ENCODE data around the gene CCDC158. TPM values are rescaled to one million over a fixed set of nuclear protein-coding genes. Genes with fewer than 3 reads are reported as not detected.
"Not testable (repeated sequence)": the region's sequence is repeated elsewhere in the genome, so short reads cannot be mapped to it uniquely, and the experiment has no call there.

CCDC158 gene
- under 1 TPM; 0.62 to 0.68 TPM for total RNA-seq
- long read RNA-seq = 0 reads

DNA sequence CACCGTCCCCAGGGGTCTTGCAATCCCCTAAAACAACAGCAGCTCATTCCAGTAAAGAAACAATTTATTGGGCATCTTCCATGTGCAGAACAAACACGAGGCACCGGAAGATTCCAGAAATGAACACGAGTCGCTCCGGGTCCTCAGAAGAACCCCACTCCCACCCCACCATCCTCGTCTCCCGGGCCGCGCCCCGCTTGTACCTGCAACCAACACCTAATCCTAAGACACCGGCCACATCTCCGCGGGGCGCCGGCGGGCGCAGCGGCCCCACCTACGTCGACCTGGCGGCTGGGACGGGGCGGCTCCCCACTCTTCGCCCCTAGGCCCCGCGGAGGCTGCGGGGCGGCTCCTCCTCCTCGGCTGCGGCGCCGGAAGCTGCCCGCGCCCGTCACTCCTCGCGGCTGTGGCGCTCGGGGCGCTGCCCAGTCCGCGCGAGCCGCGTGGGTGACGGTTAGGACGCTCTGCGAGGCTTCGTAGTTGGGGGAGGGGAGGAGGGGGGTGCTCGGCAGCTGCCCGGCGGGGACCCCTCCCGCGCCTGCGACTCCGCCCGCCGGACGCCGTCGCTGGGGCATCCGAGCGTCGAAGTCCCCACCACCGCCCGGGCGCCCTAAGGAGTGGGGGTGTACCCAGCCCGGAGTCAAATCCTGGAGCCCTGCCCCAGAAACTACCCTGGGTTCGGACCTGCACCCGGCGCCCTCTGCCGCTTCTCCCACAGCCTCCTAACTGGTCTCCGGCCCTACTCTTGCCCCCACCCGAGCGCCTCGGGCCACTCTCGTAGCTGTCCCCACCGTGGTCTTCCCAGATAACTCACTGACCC, at the start of gene CCDC158:
TSS of gene CCDC158 (minus strand) at position 380 of the 820 bp plus-strand sequence. CDS start 17,934 bp downstream, outside the sequence.
- DNase-seq = peak; percentile 39
- ATAC-seq = peak; percentile 92
- intact Hi-C loops (cut with DNase I) = loop anchor here in 1 of 2 donors (5.0 kb wide), 1 partner anchor 114 kb away; the partner anchor contains the start of gene STBD1

DNA sequence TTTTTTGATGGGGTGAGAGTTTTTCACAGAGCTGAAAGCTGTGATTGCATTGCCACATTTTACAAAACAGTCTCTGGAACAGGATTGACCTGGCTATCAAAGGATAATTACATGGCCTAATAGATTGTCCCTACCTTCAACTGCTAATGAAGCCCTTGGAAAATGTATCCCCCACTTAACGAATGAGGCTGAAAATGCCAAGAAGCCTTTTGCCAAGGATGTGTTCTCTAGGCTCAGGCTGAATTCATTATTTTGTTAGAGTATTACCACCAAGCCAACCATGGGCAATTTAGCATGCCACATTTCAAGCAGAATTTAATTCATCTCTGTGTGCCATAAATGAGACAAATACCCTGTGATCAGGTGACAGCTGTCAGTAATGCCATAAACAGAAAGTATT, 49.6 kb upstream of the CCDC158 start:
- ATAC-seq (no peak), DNase-seq (no peak)
- intact Hi-C loops (cut with DNase I) = no loop called here

DNA sequence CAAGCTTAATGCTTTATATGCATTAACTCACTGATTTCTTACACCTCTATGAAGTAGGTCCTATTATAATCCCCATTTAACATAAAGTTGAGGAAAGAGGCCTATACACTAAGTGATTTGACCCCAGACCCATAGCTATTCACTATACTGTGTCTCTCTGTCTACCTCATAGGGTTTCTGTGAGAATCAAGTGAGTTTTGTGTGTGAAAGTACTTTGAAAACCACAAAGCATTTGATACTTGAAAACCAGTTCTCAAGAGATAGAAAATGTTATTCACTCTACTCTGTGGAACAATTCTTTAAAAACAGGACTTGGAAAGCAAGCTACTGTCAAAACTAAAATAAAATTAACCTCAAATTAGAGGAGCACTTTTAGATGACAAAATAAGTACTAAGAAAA, 49.1 kb upstream of the CCDC158 start:
- intact Hi-C loops (cut with DNase I) = no loop called here
- ATAC-seq (no peak), DNase-seq (no peak)

DNA sequence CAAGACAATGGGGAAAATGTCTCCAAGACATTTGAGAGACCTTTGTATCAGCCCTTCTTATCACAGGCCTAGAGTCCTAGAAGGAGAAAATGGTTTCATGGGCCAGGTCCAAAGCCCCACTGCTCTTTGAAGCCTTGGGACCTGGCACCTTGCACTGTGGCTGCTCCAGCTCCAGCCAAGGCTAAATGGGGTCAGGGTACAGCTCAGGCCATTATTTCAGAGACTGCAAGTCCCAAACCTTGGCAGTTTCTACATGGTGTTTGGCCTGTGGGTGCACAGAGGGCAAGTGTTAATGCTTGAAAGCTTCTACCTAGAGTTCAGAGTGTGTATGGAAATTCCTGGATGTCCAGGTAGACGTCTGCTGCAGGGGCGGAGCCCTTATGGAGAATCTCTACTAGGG, 42.6 kb upstream of the CCDC158 start:
- intact Hi-C loops (cut with DNase I) = loop anchor here in 1 of 2 donors (5.0 kb wide), 1 partner anchor 34 kb away; no protein-coding TSS in a partner anchor
- DNase-seq = no peak
- no peak for ATAC-seq

DNA sequence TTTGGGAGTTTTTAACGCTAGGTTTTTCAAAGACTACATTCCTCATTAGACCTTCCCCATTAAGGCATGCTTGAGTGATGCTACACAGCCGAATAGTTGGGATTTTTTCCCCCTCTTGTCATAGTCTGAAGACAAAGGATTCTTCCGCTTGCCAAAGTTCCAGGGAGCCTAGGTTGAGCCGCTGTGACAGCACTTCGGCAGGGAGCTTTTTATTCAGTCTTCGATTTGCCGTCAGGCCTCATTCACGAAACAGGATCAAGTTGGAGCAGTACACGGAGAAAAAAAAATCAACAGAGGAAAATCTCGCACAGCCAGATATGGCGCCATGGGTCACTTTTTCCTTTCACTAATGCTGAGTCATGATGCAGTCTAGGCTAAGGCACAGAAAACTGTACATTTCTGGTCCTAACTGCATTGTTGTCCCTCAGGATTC, 38.4 kb upstream of the CCDC158 start:
- intact Hi-C loops (cut with DNase I) = no loop called here
- peak; percentile 59 to 60 for ATAC-seq
- DNase-seq = no peak

DNA sequence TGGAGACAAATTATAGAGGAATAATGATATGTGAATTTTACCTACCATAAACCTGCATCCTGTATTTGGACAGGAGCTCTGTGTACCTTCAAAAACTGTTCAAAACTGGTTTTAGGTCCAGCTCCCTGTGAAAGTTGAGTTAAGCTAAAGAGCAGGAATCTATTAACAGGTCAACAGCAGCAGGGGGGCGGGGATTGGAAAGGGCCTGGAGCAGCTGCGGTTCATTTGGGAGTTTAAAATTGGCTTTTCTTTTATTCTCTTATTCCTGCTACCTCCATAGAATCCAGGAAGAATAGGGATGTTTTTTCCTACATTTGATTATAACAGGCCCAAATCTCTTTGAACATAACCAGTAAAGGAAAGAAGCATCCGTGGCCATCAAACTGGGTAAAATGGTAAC, 37.9 kb upstream of the CCDC158 start:
- ATAC-seq = peak in 1 of 2 donors; percentile 44
- intact Hi-C loops (cut with DNase I) = no loop called here
- DNase-seq = no peak

DNA sequence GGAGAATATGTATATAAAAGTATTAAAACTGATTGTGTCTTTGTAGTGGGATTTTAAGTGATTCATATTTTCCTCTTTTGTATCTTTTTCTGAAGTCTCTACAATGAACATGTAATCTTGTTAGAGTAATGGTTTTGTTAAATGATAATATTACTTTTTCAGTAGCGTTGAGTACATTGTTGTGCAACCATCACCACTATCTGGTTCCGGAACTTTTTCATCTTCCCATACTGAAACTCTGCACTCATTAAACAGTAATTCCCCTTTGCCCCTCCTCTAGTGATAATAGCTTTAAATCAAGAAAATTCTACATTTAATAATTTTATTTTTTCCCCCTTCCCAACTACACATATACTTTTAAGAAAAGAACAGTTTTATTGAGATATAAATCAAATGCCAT, 37.4 kb upstream of the CCDC158 start:
- intact Hi-C loops (cut with DNase I) = no loop called here
- no peak for DNase-seq
- no peak for ATAC-seq

DNA sequence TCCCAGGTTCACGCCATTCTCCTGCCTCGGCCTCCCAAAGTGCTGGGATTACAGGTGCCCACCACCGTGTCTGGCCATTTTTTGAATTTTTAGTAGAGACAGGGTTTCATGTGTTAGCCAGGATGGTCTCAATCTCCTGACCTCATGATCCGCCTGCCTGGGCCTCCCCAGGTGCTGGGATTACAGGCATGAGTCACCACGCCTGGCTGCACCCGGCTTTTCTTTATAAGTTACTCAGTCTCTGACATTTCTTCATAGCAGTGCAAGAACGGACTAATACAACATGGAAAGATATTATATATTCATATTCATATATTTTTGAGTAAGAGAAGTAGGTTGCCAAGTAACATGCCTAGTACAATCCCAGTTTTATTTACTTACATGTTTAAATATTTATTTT, 36.9 kb upstream of the CCDC158 start:
- DNase-seq (no peak), ATAC-seq (no peak)
- intact Hi-C loops (cut with DNase I) = no loop called here

DNA sequence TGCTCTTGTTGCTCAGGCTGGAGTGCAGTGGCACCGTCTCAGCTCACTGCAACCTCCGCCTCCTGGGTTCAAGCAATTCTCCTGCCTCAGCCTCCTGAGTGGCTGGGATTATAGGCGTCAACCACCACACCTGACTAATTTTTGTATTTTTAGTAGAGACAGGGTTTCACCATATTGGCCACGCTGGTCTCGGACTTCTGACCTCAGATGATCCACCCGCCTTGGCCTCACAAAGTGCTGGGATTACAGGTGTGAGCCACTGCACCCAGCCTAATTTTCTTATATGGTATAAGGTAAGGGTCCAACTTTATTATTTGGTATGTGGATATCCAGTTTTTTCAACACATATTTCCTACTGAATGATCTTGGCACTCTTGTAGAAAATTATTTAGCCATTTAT, 33.1 kb upstream of the CCDC158 start:
- intact Hi-C loops (cut with DNase I); DNase-seq; ATAC-seq: not testable (repeated sequence)

DNA sequence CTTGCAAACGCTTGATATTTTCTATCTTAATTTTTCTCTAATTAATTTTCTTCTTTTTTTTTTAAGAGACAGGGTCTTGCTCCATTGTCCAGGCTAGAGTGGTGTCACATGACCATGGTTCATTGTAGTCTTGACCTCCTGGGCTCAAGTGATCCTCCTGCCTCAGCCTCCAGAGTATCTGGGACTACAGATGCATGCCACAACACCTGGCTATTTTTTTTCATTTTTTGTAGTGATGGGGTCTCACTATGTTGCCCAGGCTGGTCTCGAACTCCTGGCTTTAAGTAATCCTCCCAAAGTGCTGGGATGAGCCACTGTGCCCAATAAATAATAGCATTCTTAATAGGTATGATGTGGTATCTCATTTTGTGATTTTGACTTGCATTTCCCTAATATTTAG, 32.3 kb upstream of the CCDC158 start:
- DNase-seq (no peak), ATAC-seq (no peak)
- intact Hi-C loops (cut with DNase I) = no loop called here

DNA sequence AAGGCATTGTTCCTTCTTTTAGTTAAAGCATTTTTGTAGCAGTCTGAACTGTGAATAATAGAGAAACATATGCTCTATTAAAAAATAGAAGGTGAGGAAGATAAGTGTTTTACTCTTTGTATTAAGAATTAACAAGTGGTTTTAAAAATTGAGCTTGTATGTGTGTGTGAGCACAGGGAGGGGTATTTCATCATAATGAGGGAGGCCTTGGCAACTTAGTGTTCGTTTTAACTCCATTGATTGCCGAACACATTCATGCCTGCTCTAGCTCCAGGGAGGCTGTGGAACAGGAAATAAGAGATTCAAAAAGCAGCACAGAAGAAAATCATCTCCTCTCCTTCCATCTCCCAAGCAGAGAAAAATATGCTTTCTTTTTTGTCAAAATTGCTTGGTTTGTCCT, 28.9 kb upstream of the CCDC158 start:
- peak in 1 of 2 donors; percentile 76 for ATAC-seq
- intact Hi-C loops (cut with DNase I) = no loop called here

DNA sequence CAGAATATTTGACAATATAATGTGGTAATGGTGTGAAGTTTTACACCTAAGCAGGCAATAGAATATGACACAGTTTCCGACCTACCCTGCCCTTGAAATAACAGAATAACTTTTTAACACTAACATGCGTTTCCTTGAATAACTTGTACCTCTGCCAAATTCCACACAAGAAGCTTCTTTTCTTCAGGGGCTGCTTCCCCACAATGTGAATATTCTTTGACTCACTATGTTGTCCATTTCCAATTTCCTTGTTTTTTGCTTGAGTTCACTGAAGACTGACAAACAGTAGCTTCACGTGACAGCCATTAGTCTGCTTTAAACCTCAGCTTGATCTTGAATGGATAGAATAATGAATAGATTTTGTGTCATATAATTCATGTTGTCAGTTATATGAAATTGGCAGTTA, 28.4 kb upstream of the CCDC158 start:
- ATAC-seq (no peak), DNase-seq (no peak)
- intact Hi-C loops (cut with DNase I) = no loop called here

More for the DNA sequence above, 28.9 kb upstream of the CCDC158 start:
- DNase-seq = no peak

DNA sequence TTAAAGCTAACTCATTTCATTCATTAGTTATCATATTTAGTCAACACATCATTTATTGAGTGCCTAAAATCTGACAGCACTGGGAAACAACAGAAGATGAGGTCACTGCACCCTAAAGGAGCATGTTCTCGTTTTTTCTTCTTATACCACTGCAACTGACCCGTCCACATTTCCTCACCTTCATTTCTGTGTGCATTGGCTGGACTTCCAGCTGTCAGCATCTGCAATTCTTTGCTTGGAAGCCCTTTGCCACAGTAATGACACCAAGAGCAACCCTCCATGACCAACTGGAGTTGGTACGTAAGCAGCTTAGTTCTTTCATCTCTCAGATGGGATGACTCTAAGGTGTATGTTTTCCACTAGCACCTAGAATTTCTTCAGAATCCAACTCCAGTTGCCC, 27.3 kb upstream of the CCDC158 start:
- intact Hi-C loops (cut with DNase I) = no loop called here
- DNase-seq (no peak), ATAC-seq (no peak)

DNA sequence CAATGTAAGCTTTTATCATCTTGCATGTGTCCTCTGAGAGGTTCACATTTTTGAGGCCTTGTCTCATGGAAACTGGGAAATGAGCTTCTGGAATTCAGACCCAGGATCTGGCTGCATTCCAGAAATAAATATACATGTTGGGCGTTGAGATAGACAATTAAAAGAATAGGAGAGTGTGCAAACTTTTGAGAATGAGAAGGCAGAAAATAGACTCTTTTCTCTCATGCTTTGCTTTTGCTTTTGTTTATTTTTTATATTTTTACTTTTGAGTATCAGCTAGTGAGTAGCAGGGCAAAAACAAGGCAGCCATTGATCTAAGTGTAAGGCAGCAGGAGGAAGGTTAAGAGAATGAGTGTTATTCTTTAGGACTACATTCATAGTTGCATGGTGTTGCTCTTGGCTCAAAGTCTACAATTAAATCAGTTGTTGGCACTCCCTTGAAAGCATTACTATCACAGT, 26.5 kb upstream of the CCDC158 start:
- peak in 1 of 2 donors; percentile 33 for ATAC-seq
- intact Hi-C loops (cut with DNase I) = no loop called here
- no peak for DNase-seq

DNA sequence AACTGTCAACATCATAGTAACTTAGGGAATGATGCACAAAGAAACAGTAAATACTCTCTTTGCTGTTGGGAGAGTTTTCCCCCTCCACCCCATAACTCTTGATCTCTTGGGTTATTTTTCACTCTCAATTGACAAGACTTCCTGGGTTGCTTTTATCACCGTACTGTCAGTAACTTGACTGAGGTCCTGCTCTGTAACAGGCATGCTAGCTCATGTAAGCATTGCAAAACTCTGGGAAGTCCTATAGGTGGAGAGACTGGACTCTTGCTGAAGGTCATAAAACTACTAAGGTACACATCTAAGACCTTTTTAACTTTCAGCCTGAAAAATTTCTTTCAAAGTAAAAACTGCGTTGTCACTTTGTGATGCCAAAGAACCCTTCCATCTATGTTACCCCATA, 25.0 kb upstream of the CCDC158 start:
- ATAC-seq = no peak
- DNase-seq = no peak
- intact Hi-C loops (cut with DNase I) = no loop called here

DNA sequence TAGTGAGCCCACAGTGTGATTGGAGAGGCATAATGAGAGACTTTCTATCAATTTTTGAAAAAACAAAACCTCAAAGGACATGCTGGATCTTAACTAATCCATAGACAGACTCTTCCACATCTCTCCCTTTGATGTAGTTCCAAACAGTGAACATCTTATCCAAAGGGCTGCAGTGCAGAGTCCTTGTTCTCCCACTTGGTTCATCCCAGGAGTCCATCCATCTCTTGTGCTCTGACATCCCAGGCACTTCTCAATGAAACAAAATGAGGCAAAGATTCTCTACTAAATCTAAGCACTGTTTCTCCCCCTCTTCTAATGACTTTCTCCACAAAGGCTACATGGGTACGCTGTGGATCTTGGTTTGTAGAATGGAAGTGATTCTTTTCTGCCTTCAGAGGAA, 22.4 kb upstream of the CCDC158 start:
- intact Hi-C loops (cut with DNase I) = no loop called here
- DNase-seq (no peak), ATAC-seq (no peak)

DNA sequence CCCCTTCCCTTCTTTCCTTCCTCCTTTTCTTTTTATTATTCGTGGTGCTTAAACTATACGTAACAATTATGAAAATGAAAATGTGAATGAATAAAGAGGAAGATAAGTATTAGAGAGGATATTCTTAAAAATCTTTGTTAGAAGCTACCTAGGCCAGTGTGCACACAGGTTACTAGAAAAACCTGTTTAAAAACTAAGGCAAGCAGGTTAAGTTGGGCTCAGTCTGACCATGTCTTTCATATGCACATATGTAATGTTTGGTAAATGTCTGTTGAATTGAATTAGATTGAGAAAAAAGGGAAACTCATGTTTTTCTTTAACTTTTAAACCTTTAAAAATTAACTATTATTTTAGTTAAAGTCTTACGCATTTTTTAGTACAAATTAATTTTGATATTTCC, 21.9 kb upstream of the CCDC158 start:
- no peak for ATAC-seq
- intact Hi-C loops (cut with DNase I) = no loop called here
- DNase-seq = no peak

DNA sequence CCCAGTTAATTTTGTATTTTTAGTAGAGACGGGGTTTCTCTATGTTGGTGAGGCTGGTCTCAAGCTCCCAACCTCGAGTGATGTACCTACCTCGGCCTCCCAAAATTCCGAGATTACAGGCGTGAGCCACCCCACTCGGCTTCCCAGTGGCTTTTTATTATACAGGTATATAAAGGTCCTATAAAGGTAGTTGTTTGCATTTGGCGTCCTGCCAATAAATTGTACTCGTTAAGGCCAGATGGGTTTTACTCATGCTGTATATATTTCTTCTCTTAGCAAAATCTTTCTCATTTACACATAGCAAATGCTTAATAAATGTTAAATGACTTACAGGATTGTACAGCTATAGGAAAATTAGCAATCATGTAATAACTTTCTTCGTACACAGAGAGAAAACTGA, 20.9 kb upstream of the CCDC158 start:
- DNase-seq = no peak
- intact Hi-C loops (cut with DNase I) = no loop called here
- no peak for ATAC-seq

DNA sequence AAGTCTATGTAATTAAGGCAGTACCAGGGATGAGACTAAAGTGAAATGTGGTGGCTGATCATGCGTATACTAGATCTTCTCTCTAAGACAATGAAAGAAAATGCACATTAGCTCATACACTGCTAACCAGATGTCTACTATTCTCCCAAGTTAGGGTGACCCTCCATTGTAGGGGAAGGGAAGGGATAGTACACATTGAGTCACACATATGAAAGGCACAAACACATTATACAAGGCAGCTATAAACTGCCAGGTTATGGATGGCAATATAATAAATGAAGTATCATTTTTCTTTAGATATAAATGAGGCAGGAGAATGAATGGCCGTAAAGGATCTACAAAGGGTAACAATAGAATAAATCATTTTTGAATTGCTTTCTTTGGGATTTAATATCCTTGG, 18.6 kb upstream of the CCDC158 start:
- intact Hi-C loops (cut with DNase I) = loop anchor here in 1 of 2 donors (10.0 kb wide), 1 partner anchor 65 kb away; no protein-coding TSS in a partner anchor
- DNase-seq (no peak), ATAC-seq (no peak)

DNA sequence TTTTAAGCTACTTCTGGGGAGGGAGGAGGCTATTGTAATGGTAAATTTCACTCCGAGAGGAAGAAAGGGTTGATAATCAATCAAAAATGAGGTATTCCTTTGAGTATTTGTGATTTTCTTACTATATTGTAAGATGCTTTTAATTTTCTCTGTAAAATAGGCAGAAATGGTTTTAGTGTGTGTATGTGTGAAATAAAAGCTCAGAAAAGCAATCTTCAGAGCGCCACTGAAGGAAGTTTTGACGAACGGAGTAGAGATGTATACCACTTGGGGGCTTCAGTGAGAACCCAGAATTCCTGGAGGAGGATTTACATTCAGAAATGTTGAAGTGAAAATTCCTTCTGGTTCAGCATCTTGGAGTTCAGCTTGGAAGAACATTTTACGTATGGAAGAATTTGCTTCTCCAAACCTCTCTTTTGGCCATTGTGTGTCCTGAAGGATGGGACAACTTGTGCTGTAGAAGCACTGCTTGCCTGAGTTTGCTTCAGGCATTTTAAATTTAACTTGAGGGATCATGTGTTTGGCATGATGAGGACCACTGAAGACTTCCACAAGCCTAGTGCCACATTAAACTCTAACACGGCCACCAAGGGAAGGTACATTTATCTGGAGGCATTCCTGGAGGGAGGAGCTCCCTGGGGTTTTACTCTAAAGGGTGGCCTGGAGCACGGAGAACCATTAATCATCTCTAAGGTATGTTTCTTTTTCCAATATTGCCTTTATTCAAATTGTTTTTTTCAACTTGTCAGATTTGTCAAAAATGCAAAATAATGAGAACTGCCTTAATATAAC, 14.8 kb upstream of the CCDC158 start:
- intact Hi-C loops (cut with DNase I) = loop anchor here in 1 of 2 donors (10.0 kb wide), 1 partner anchor 69 kb away; no protein-coding TSS in a partner anchor
- DNase-seq (no peak), ATAC-seq (no peak)

All from left cardiac atrium (tissue), 4 donors.